Measurements from ENCODE around the gene SLAMF6.

The SLAMF6 gene

GRCh38 chr1:160459056-160459455, 64.0 kb downstream of the SLAMF6 start:
- no peaks in the 10 kb centered on the region for H3K36me3 ChIP-seq (replicated peaks; ENCODE audit: insufficient read depth, low read length)
- no peak overlapping the region for H2AFZ ChIP-seq (ENCODE audit: low read length)
- no peaks in the 10 kb centered on the region for H3K9me3 ChIP-seq (replicated peaks; ENCODE audit: insufficient read depth, low read length)
- H3F3A ChIP-seq (ENCODE audit: insufficient read depth, low read length) = no peaks in the 10 kb centered on the region
- no peak for DNase-seq
- H3K79me2 ChIP-seq (ENCODE audit: low read length) = no peaks in the 10 kb centered on the region
- no peaks in the 10 kb centered on the region for H3K27me3 ChIP-seq (replicated peaks; ENCODE audit: insufficient read depth, low read length)
- TF ChIP-seq EZH2phosphoT487 (IDR thresholded peaks at IDR 0.05; ENCODE audit: low read length) (no peak), EZH2 (optimal IDR thresholded peaks at IDR 0.05; ENCODE audit: low read depth, low read length) (no peak), CTCF (IDR thresholded peaks at IDR 0.05; ENCODE audit: low read length) (no peak)
- no peaks in the 10 kb centered on the region for H3K9me2 ChIP-seq (replicated peaks; ENCODE audit: insufficient read depth, low read length)
- no peaks in the 10 kb centered on the region for H3K4me1 ChIP-seq (ENCODE audit: low read length)
- no peak overlapping the region for H3K27ac ChIP-seq (ENCODE audit: low read length)
- H4K20me1 ChIP-seq (ENCODE audit: insufficient read depth, low read length) = no peaks in the 10 kb centered on the region
- no peak overlapping the region for H3K4me2 ChIP-seq (ENCODE audit: low read depth, low read length)
- H3K9ac ChIP-seq (ENCODE audit: low read length) = no peak overlapping the region
- H3K4me3 ChIP-seq (ENCODE audit: low read length) = no peak overlapping the region

- Histone ChIP-seq H3K36me3 (replicated peaks; ENCODE audit: insufficient read depth, low read length) (no peaks in the 10 kb centered on the region), H4K20me1 (ENCODE audit: insufficient read depth, low read length) (no peaks in the 10 kb centered on the region), H3K79me2 (ENCODE audit: low read length) (no peaks in the 10 kb centered on the region), H3K9me2 (replicated peaks; ENCODE audit: insufficient read depth, low read length) (no peaks in the 10 kb centered on the region), H3F3A (ENCODE audit: insufficient read depth, low read length) (no peaks in the 10 kb centered on the region), H3K4me3 (ENCODE audit: low read length) (no peak overlapping the region), H3K27me3 (replicated peaks; ENCODE audit: insufficient read depth, low read length) (no peaks in the 10 kb centered on the region), H3K4me1 (ENCODE audit: low read length) (no peaks in the 10 kb centered on the region), H3K9me3 (replicated peaks; ENCODE audit: insufficient read depth, low read length) (no peaks in the 10 kb centered on the region), H3K9ac (ENCODE audit: low read length) (no peak overlapping the region), H3K4me2 (ENCODE audit: low read depth, low read length) (no peak overlapping the region), H2AFZ (ENCODE audit: low read length) (no peak overlapping the region), H3K27ac (ENCODE audit: low read length) (no peak overlapping the region)
- DNase-seq = no peak
- no peak for TF ChIP-seq EZH2 (optimal IDR thresholded peaks at IDR 0.05; ENCODE audit: low read depth, low read length)
- no peak for TF ChIP-seq CTCF (IDR thresholded peaks at IDR 0.05; ENCODE audit: low read length)
- TF ChIP-seq EZH2phosphoT487 (IDR thresholded peaks at IDR 0.05; ENCODE audit: low read length) = no peak
Observed at GRCh38 chr1:160455153-160455517, 67.9 kb downstream of the SLAMF6 start.

- Histone ChIP-seq H3K4me2 (ENCODE audit: low read depth, low read length) (no peak overlapping the region), H4K20me1 (ENCODE audit: insufficient read depth, low read length) (no peaks in the 10 kb centered on the region), H2AFZ (ENCODE audit: low read length) (no peak overlapping the region), H3K9ac (ENCODE audit: low read length) (no peak overlapping the region), H3K27ac (ENCODE audit: low read length) (no peak overlapping the region), H3K27me3 (replicated peaks; ENCODE audit: insufficient read depth, low read length) (no peaks in the 10 kb centered on the region), H3K9me2 (replicated peaks; ENCODE audit: insufficient read depth, low read length) (no peaks in the 10 kb centered on the region), H3K4me1 (ENCODE audit: low read length) (no peaks in the 10 kb centered on the region), H3K79me2 (ENCODE audit: low read length) (no peaks in the 10 kb centered on the region), H3K9me3 (replicated peaks; ENCODE audit: insufficient read depth, low read length) (no peaks in the 10 kb centered on the region), H3F3A (ENCODE audit: insufficient read depth, low read length) (no peaks in the 10 kb centered on the region), H3K36me3 (replicated peaks; ENCODE audit: insufficient read depth, low read length) (no peaks in the 10 kb centered on the region), H3K4me3 (ENCODE audit: low read length) (no peak overlapping the region)
- no peak for DNase-seq
- no peak for TF ChIP-seq EZH2 (optimal IDR thresholded peaks at IDR 0.05; ENCODE audit: low read depth, low read length)
- TF ChIP-seq EZH2phosphoT487 (IDR thresholded peaks at IDR 0.05; ENCODE audit: low read length) = no peak
- TF ChIP-seq CTCF (IDR thresholded peaks at IDR 0.05; ENCODE audit: low read length) = no peak
Observed at GRCh38 chr1:160454371-160455152, 68.5 kb downstream of the SLAMF6 start.
